Large intestine (tissue), 3 donors: ENCODE measurements around the gene AADAC. TPM values are rescaled to one million over a fixed set of nuclear protein-coding genes. Genes with fewer than 3 reads are reported as not detected.

Source experiments
- DNase-seq, 2 donors: peaks; one replicate each; pipeline versions ENCODE4 v3.0.0 to v3.0.0-alpha.2; 2013
- H3K27ac ChIP-seq: one replicate; pipeline ENCODE4 v1.5.1; 2013; ENCODE audit warnings: low read length
- H3K27me3 ChIP-seq: 2 replicates; pipeline ENCODE4 v1.6.1; 2013; ENCODE audit warnings: low read length; ENCODE audit not compliant: control insufficient read depth, insufficient read depth
- H3K36me3 ChIP-seq: 2 replicates; pipeline ENCODE4 v1.6.1; 2013; ENCODE audit warnings: low read length; ENCODE audit not compliant: control insufficient read depth, insufficient read depth
- H3K4me1 ChIP-seq: one replicate; pipeline ENCODE4 v1.6.1; 2013; ENCODE audit warnings: low read length; ENCODE audit not compliant: control insufficient read depth, insufficient read depth
- H3K4me3 ChIP-seq: one replicate; pipeline ENCODE4 v1.5.1; 2013; ENCODE audit warnings: low read length
- H3K9me3 ChIP-seq: one replicate; pipeline ENCODE4 v1.6.1; 2013; ENCODE audit warnings: mild to moderate bottlenecking, low read depth, low read length, moderate library complexity; ENCODE audit not compliant: control insufficient read depth
- WGBS: methylation state at CpG from one replicate; pipeline ENCODE4 v1.1.5; 2013; ENCODE audit warnings: low lambda C conversion rate; ENCODE audit not compliant: insufficient coverage; 5-methylcytosine and 5-hydroxymethylcytosine counted together
- polyA plus RNA-seq: library from polyadenylated mRNA; unstranded; fragments of 120-200 nt; gene quantifications from one replicate; pipeline ENCODE4 v1.2.1, GENCODE V29; 2013

Gene AADAC
- polyA plus RNA-seq, 1 donor: 147 TPM

- Histone ChIP-seq H3K9me3 (no peaks in the 10 kb centered on the region), H3K27ac (peak overlapping the region; percentile 77), H3K4me1 (peaks cover 12% of the 10 kb centered on the region), H3K36me3 (peaks cover 7% of the 10 kb centered on the region), H3K27me3 (no peaks in the 10 kb centered on the region), H3K4me3 (no peak overlapping the region)
- DNase-seq: peak in 1 of 2 donors; percentile 42
- WGBS: 27% methylated on average over 2 of the region's 5 CpGs
These were observed 3.6 kb downstream of the AADAC start for GRCh38 chr3:151817473-151817872.

- 76% methylated on average over 3 of the region's 4 CpGs for WGBS
- H3K27ac ChIP-seq: no peak overlapping the region
- peaks cover 7% of the 10 kb centered on the region for H3K36me3 ChIP-seq
- no peak overlapping the region for H3K4me3 ChIP-seq
- H3K27me3 ChIP-seq: no peaks in the 10 kb centered on the region
- H3K9me3 ChIP-seq: no peaks in the 10 kb centered on the region
- peaks cover 5% of the 10 kb centered on the region for H3K4me1 ChIP-seq
- no peak for DNase-seq
These were observed 4.4 kb downstream of the AADAC start for GRCh38 chr3:151818361-151818760.

- H3K27ac ChIP-seq: no peak overlapping the region
- WGBS: 100% methylated on average over 3 of the region's 4 CpGs
- no peak for DNase-seq
- peaks cover 7% of the 10 kb centered on the region for H3K36me3 ChIP-seq
- H3K4me3 ChIP-seq: no peak overlapping the region
- peaks cover 4% of the 10 kb centered on the region for H3K4me1 ChIP-seq
- no peaks in the 10 kb centered on the region for H3K27me3 ChIP-seq
- H3K9me3 ChIP-seq: no peaks in the 10 kb centered on the region
These were observed 6.0 kb downstream of the AADAC start for GRCh38 chr3:151819910-151820309.

- Histone ChIP-seq H3K9me3 (peaks cover 4% of the 10 kb centered on the region), H3K4me3 (no peak overlapping the region), H3K27me3 (no peaks in the 10 kb centered on the region), H3K4me1 (no peaks in the 10 kb centered on the region), H3K36me3 (peaks cover 14% of the 10 kb centered on the region), H3K27ac (no peak overlapping the region)
- no peak for DNase-seq
- no CpG with 5 or more reads among the region's 3 CpGs for WGBS
These were observed 13.9 kb downstream of the AADAC start for GRCh38 chr3:151827816-151828215.

GRCh38 chr3:151835751-151836525 is 22.0 kb downstream of the AADAC start:
- WGBS: 100% methylated on average over 1 of the region's 5 CpGs
- H3K4me3 ChIP-seq: no peak overlapping the region
- H3K27me3 ChIP-seq: no peaks in the 10 kb centered on the region
- DNase-seq: no peak
- H3K36me3 ChIP-seq: no peaks in the 10 kb centered on the region
- no peaks in the 10 kb centered on the region for H3K9me3 ChIP-seq
- no peaks in the 10 kb centered on the region for H3K4me1 ChIP-seq
- no peak overlapping the region for H3K27ac ChIP-seq

GRCh38 chr3:151837057-151837456 is 23.1 kb downstream of the AADAC start:
- Histone ChIP-seq H3K4me3 (no peak overlapping the region), H3K36me3 (no peaks in the 10 kb centered on the region), H3K4me1 (no peaks in the 10 kb centered on the region), H3K27ac (no peak overlapping the region), H3K9me3 (no peaks in the 10 kb centered on the region), H3K27me3 (no peaks in the 10 kb centered on the region)
- peak; percentile 61 to 81 for DNase-seq
- WGBS: no CpG with 5 or more reads among the region's 4 CpGs

- Histone ChIP-seq H3K9me3 (no peaks in the 10 kb centered on the region), H3K4me3 (no peak overlapping the region), H3K4me1 (peaks cover 2% of the 10 kb centered on the region), H3K27me3 (no peaks in the 10 kb centered on the region), H3K36me3 (no peaks in the 10 kb centered on the region), H3K27ac (no peak overlapping the region)
- WGBS: 71% methylated on average over 5 of the region's 19 CpGs
- peak; percentile 48 to 64 for DNase-seq
These were observed 24.8 kb downstream of the AADAC start for GRCh38 chr3:151838574-151839312.

GRCh38 chr3:151839313-151839631 is 25.4 kb downstream of the AADAC start:
- no peak for DNase-seq
- Histone ChIP-seq H3K4me1 (peaks cover 2% of the 10 kb centered on the region), H3K27me3 (no peaks in the 10 kb centered on the region), H3K27ac (no peak overlapping the region), H3K4me3 (no peak overlapping the region), H3K36me3 (no peaks in the 10 kb centered on the region), H3K9me3 (no peaks in the 10 kb centered on the region)
- WGBS: no CpG with 5 or more reads among the region's 1 CpG

GRCh38 chr3:151841801-151842200 is 27.9 kb downstream of the AADAC start:
- Histone ChIP-seq H3K4me1 (peaks cover 2% of the 10 kb centered on the region), H3K36me3 (no peaks in the 10 kb centered on the region), H3K9me3 (no peaks in the 10 kb centered on the region), H3K27me3 (no peaks in the 10 kb centered on the region), H3K4me3 (no peak overlapping the region), H3K27ac (no peak overlapping the region)
- 98% methylated on average over 6 of the region's 6 CpGs for WGBS
- DNase-seq: no peak

- no peaks in the 10 kb centered on the region for H3K27me3 ChIP-seq
- no peak for DNase-seq
- no peaks in the 10 kb centered on the region for H3K36me3 ChIP-seq
- H3K27ac ChIP-seq: no peak overlapping the region
- no CpG with 5 or more reads among the region's 1 CpG for WGBS
- H3K4me1 ChIP-seq: peaks cover 2% of the 10 kb centered on the region
- no peaks in the 10 kb centered on the region for H3K9me3 ChIP-seq
- H3K4me3 ChIP-seq: no peak overlapping the region
These were observed 29.4 kb downstream of the AADAC start for GRCh38 chr3:151843275-151843674.
